22Rv1 (cell line): ENCODE data around the gene TTLL1.

Experiments used
- CTCF ChIP-seq: fragments of 450-650 bp; IDR thresholded peaks from 2 replicates; pipeline ENCODE4 v1.5.1; 2017; ENCODE audit warnings: mild to moderate bottlenecking
- ZFX ChIP-seq: fragments of 450-650 bp; IDR thresholded peaks from 2 replicates; pipeline ENCODE4 v1.6.1; 2017; ENCODE audit warnings: antibody characterized with exemption, borderline replicate concordance

GRCh38 chr22:43005106-43005505 lies 84.1 kb downstream of the TTLL1 start:
- TF ChIP-seq CTCF (no peak), ZFX (no peak)
